Activated CD8-positive, alpha-beta memory T cell treated with anti-CD3 and anti-CD28 coated beads, Interleukin-2, amount 10 ng/mL, durations not matched to agents 7 days and 5 days (primary cell): ENCODE results near the gene PIP4P1. TPM values are rescaled to one million over a fixed set of nuclear protein-coding genes. Genes with fewer than 3 reads are reported as not detected.
"Not testable (repeated sequence)": the region's sequence is repeated elsewhere in the genome, so short reads cannot be mapped to it uniquely, and the experiment has no call there.

Experiments
- ATAC-seq: fragments of 150-1000 bp; cut with Tn5 transposase; one replicate; pipeline ENCODE4 v1.10.0; 2021; ENCODE audit warnings: moderate library complexity
- CTCF ChIA-PET: fragments of 350-600 bp; sonication (Branson Sonifier 250); formaldehyde crosslinking; loops from one replicate; lab custom pipeline; 2021; ENCODE audit warnings: antibody characterized with exemption; lab: Charles Lee
- DNase-seq: peaks from one replicate; pipeline ENCODE4 v3.0.0-alpha.2; 2020
- H3K27ac Mint-ChIP-seq: one replicate; pipeline ENCODE4 v1.8.0; 2021; ENCODE audit warnings: mild to moderate bottlenecking, mixed read lengths
- H3K27me3 Mint-ChIP-seq: one replicate; pipeline ENCODE4 v1.8.0; 2021; ENCODE audit warnings: mixed read lengths
- H3K36me3 Mint-ChIP-seq: one replicate; pipeline ENCODE4 v1.8.0; 2021; ENCODE audit warnings: mild to moderate bottlenecking, mixed read lengths
- H3K4me1 Mint-ChIP-seq: one replicate; pipeline ENCODE4 v1.8.0; 2021; ENCODE audit warnings: mixed read lengths
- H3K4me3 Mint-ChIP-seq: one replicate; pipeline ENCODE4 v1.8.0; 2021; ENCODE audit warnings: mild to moderate bottlenecking, moderate library complexity, mixed read lengths
- H3K9me3 Mint-ChIP-seq: one replicate; pipeline ENCODE4 v1.8.0; 2022; ENCODE audit warnings: low read depth, mixed read lengths
- total RNA-seq, 2 experiments: library from RNA; stranded (reverse); gene quantifications; one replicate each; pipeline ENCODE4 v1.2.3, GENCODE V29; 2021

Gene PIP4P1
- total RNA-seq = 10 to 100 TPM; 30.9 to 31.7 TPM

- Mint-ChIP-seq H3K27ac (peak within 1 kb of the TSS; percentile 94), H3K4me3 (peak within 1 kb of the TSS; percentile 92), H3K4me1 (peaks cover 33% of the 10 kb centered on the region), H3K36me3 (peaks cover 36% of the 10 kb centered on the region), H3K27me3 (no peaks in the 10 kb centered on the region), H3K9me3 (no peaks in the 10 kb centered on the region)
- ATAC-seq = peak; percentile 96
- DNase-seq = peak; percentile 100
- CTCF ChIA-PET = interaction anchor here (0.8 to 3.2 kb wide), 13 partner anchors 10 to 642 kb away, joined by 3 to 15 read pairs (median 3); partner anchors contain the start of genes PARP2 and TEP1
Observed at GRCh38 chr14:20461225-20462141, at the start of gene PIP4P1. Gene PIP4P1 (minus strand): TSS chr14:20461434. CDS start chr14:20461325, 109 bp downstream.

DNA sequence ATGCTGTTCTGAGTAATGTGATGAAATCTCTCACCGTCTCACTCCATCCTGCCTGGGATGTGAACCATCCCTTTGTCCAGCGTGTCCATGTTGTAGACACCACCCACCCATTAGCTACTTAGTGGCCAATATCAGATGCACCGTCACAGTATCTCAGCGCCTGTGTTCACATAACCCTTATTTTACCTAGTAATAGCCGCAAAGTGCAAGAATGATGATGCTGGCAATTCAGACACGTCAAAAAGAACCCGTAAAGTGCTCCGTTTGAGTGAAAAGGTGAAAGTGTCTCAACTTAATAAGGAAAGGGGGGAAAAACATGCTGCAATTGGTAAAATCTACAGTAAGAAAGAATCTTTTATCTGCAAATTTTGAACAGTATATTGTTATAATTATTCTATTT, 47.1 kb upstream of the PIP4P1 start:
- Mint-ChIP-seq H3K4me1 (no peaks in the 10 kb centered on the region), H3K36me3 (no peaks in the 10 kb centered on the region), H3K9me3 (no peaks in the 10 kb centered on the region), H3K4me3 (no peak overlapping the region), H3K27me3 (peaks cover 15% of the 10 kb centered on the region), H3K27ac (no peak overlapping the region)
- DNase-seq (no peak), ATAC-seq (no peak)
- CTCF ChIA-PET = no interaction called here

GRCh38 chr14:20507537-20507936, 46.3 kb upstream of the PIP4P1 start:
- not testable (repeated sequence) for H3K27ac Mint-ChIP-seq, H3K4me3 Mint-ChIP-seq
- peaks cover 15% of the 10 kb centered on the region for H3K27me3 Mint-ChIP-seq

GRCh38 chr14:20506752-20507151, 45.5 kb upstream of the PIP4P1 start:
- DNase-seq, H3K4me3 Mint-ChIP-seq, ATAC-seq, H3K36me3 Mint-ChIP-seq, CTCF ChIA-PET, H3K4me1 Mint-ChIP-seq, H3K27ac Mint-ChIP-seq, H3K9me3 Mint-ChIP-seq: not testable (repeated sequence)
- H3K27me3 Mint-ChIP-seq = peaks cover 14% of the 10 kb centered on the region

More at GRCh38 chr14:20507537-20507936, 46.3 kb upstream of the PIP4P1 start:
- DNase-seq, H3K36me3 Mint-ChIP-seq, H3K4me1 Mint-ChIP-seq, CTCF ChIA-PET, H3K9me3 Mint-ChIP-seq, ATAC-seq: not testable (repeated sequence)

GRCh38 chr14:20506276-20506675, 45.0 kb upstream of the PIP4P1 start:
- H3K27me3 Mint-ChIP-seq = peaks cover 12% of the 10 kb centered on the region
- H3K4me3 Mint-ChIP-seq, ATAC-seq, H3K27ac Mint-ChIP-seq, H3K36me3 Mint-ChIP-seq, DNase-seq, H3K9me3 Mint-ChIP-seq, H3K4me1 Mint-ChIP-seq, CTCF ChIA-PET: not testable (repeated sequence)

GRCh38 chr14:20503898-20504297, 42.7 kb upstream of the PIP4P1 start:
- Mint-ChIP-seq H3K27ac (no peak overlapping the region), H3K36me3 (no peaks in the 10 kb centered on the region), H3K4me1 (peaks cover 4% of the 10 kb centered on the region), H3K9me3 (no peaks in the 10 kb centered on the region), H3K4me3 (no peak overlapping the region), H3K27me3 (peaks cover 9% of the 10 kb centered on the region)
- CTCF ChIA-PET = interaction anchor here (1.5 kb wide), 1 partner anchor 14 kb away, joined by 3 read pairs; no protein-coding TSS in a partner anchor
- no peak for ATAC-seq
- DNase-seq = no peak

DNA sequence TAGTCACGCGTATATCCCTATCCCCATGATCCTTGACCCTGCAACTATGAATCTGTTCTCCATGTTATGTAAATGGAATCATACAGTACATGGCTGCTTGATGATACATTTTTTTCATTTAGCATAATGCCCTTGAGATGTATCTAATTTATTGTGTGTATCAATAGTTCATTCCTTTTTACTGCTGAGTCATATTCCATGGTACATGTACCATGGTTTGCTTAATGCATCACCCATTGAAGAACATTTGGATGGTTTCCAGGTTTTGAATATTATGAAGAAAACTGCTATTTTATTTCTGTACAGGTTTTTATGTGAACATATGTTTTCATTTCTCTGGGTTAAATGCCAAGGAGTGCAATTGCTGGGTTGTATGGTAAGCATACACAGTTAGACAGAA, 40.1 kb upstream of the PIP4P1 start:
- CTCF ChIA-PET = no interaction called here
- no peaks in the 10 kb centered on the region for H3K36me3 Mint-ChIP-seq
- peaks cover 9% of the 10 kb centered on the region for H3K27me3 Mint-ChIP-seq
- ATAC-seq = no peak
- no peak overlapping the region for H3K4me3 Mint-ChIP-seq
- H3K9me3 Mint-ChIP-seq = no peaks in the 10 kb centered on the region
- DNase-seq = no peak
- H3K27ac Mint-ChIP-seq = no peak overlapping the region
- peaks cover 9% of the 10 kb centered on the region for H3K4me1 Mint-ChIP-seq

GRCh38 chr14:20499881-20500280, 38.6 kb upstream of the PIP4P1 start:
- peaks cover 20% of the 10 kb centered on the region for H3K4me1 Mint-ChIP-seq
- peaks cover 9% of the 10 kb centered on the region for H3K27me3 Mint-ChIP-seq
- H3K9me3 Mint-ChIP-seq = no peaks in the 10 kb centered on the region
- no peak overlapping the region for H3K27ac Mint-ChIP-seq
- CTCF ChIA-PET = no interaction called here
- ATAC-seq = no peak
- H3K36me3 Mint-ChIP-seq = no peaks in the 10 kb centered on the region
- H3K4me3 Mint-ChIP-seq = no peak overlapping the region
- DNase-seq = no peak

DNA sequence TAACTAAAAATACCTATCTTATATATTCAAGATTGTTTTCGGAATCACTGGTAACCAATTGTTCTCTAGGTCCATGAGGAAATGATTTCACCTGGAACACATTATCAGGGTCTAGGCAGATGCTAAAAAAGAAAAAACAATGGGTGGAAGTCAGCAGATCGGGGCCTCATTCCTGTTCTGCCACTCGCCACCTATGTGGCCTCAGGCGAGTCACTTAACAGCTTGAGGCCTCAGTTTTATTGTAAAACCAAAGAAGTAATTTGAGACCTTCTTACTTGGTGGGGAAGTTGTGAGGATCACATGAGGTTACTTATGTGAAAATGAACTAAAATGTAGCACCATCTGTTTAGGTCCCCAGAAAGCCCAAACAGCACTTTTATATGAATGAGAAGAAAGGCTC, 37.9 kb upstream of the PIP4P1 start:
- H3K9me3 Mint-ChIP-seq = no peaks in the 10 kb centered on the region
- H3K4me3 Mint-ChIP-seq = no peak overlapping the region
- peaks cover 7% of the 10 kb centered on the region for H3K27me3 Mint-ChIP-seq
- CTCF ChIA-PET = no interaction called here
- ATAC-seq (no peak), DNase-seq (no peak)
- no peaks in the 10 kb centered on the region for H3K36me3 Mint-ChIP-seq
- H3K4me1 Mint-ChIP-seq = peaks cover 26% of the 10 kb centered on the region
- H3K27ac Mint-ChIP-seq = no peak overlapping the region

GRCh38 chr14:20498622-20499021, 37.4 kb upstream of the PIP4P1 start:
- H3K27ac Mint-ChIP-seq = no peak overlapping the region
- ATAC-seq (no peak), DNase-seq (no peak)
- CTCF ChIA-PET = no interaction called here
- H3K9me3 Mint-ChIP-seq = no peaks in the 10 kb centered on the region
- H3K36me3 Mint-ChIP-seq = no peaks in the 10 kb centered on the region
- peaks cover 30% of the 10 kb centered on the region for H3K4me1 Mint-ChIP-seq
- H3K4me3 Mint-ChIP-seq = no peak overlapping the region
- peaks cover 2% of the 10 kb centered on the region for H3K27me3 Mint-ChIP-seq

GRCh38 chr14:20494935-20495766, 33.9 kb upstream of the PIP4P1 start:
- Mint-ChIP-seq H3K36me3 (peaks cover 1% of the 10 kb centered on the region), H3K9me3 (no peaks in the 10 kb centered on the region), H3K27ac (peak overlapping the region; percentile 3), H3K4me3 (no peak overlapping the region), H3K27me3 (no peaks in the 10 kb centered on the region), H3K4me1 (peaks cover 59% of the 10 kb centered on the region)
- no peak for ATAC-seq
- no peak for DNase-seq
- CTCF ChIA-PET = interaction anchor here (1.2 to 1.4 kb wide), 2 partner anchors 36 to 476 kb away, joined by 3 to 5 read pairs; no protein-coding TSS in a partner anchor

DNA sequence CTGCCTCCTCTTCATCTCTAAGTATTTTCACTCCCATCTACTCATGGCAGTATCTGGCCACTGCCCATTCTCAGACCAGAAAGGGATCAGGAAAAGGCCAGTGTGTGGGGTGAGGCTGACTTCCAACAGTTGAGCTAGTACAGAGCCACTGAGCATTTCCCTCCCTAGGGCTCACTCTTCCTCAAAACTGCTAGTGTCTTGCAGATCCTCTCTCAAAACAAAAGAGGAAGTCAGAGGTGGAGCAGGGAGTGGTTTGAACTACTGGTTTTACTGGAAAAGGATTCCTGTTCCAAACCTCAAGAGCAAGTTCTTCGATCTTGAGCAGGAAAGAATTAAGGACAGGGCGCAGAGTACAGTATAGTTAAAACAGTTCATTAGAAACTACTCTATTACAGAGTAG, 32.4 kb upstream of the PIP4P1 start:
- Mint-ChIP-seq H3K27ac (no peak overlapping the region), H3K4me1 (peaks cover 65% of the 10 kb centered on the region)
- CTCF ChIA-PET = no interaction called here

DNA sequence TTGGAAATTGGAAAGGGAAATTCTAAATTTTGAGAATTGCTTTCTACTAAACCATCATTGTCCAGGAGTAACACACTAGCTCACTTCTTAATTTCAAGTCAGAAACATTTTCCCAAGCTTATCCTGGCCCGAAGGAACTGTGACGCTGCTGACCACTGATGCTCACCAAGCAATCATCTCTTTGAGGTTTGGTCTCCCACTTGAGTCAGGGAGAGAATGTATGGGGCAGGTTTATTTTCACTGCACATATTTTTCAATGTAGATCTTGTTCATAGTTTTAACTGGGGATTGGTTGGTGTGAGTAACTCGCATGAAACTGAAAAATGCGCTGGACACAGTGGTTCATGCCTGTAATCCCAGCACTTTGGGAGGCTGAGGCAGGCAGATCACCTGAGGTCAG, 31.3 kb upstream of the PIP4P1 start:
- Mint-ChIP-seq H3K27me3 (no peaks in the 10 kb centered on the region), H3K36me3 (peaks cover 1% of the 10 kb centered on the region), H3K27ac (no peak overlapping the region), H3K4me3 (no peak overlapping the region), H3K9me3 (no peaks in the 10 kb centered on the region), H3K4me1 (peaks cover 72% of the 10 kb centered on the region)
- ATAC-seq (no peak), DNase-seq (no peak)
- CTCF ChIA-PET = no interaction called here

More for the DNA sequence above, 32.4 kb upstream of the PIP4P1 start:
- H3K27me3 Mint-ChIP-seq = no peaks in the 10 kb centered on the region
- no peaks in the 10 kb centered on the region for H3K9me3 Mint-ChIP-seq
- no peak for DNase-seq
- no peak overlapping the region for H3K4me3 Mint-ChIP-seq
- no peak for ATAC-seq
- H3K36me3 Mint-ChIP-seq = peaks cover 1% of the 10 kb centered on the region
